ENCODE results near the gene ACVR1.

ACVR1 gene

GRCh38 chr2:157792335-157793052 lies 83.6 kb downstream of the ACVR1 start:
- DNase-seq (ENCODE audit: low read depth in 2 of 2) = peak in 1 of 2 experiments; percentile 30

GRCh38 chr2:157790780-157791179 lies 85.3 kb downstream of the ACVR1 start:
- no peak for DNase-seq (ENCODE audit: low read depth in 2 of 2)

- DNase-seq (ENCODE audit: low read depth in 2 of 2) = no peak
Measured at GRCh38 chr2:157789933-157790511, 86.1 kb downstream of the ACVR1 start.

GRCh38 chr2:157789256-157789655 lies 86.9 kb downstream of the ACVR1 start:
- no peak for DNase-seq (ENCODE audit: low read depth in 2 of 2)

GRCh38 chr2:157788201-157788600 lies 87.9 kb downstream of the ACVR1 start:
- no peak for DNase-seq (ENCODE audit: low read depth in 2 of 2)

- DNase-seq (ENCODE audit: low read depth in 2 of 2) = no peak
Measured at GRCh38 chr2:157787364-157787938, 88.7 kb downstream of the ACVR1 start.

- no peak for DNase-seq (ENCODE audit: low read depth in 2 of 2)
Measured at GRCh38 chr2:157786663-157787363, 89.3 kb downstream of the ACVR1 start.

- DNase-seq (ENCODE audit: low read depth in 2 of 2) = no peak
Measured at GRCh38 chr2:157785866-157786662, 90.1 kb downstream of the ACVR1 start.

GRCh38 chr2:157785200-157785599 lies 90.9 kb downstream of the ACVR1 start:
- peak in 1 of 2 experiments; percentile 18 for DNase-seq (ENCODE audit: low read depth in 2 of 2)

GRCh38 chr2:157784823-157785175 lies 91.3 kb downstream of the ACVR1 start:
- DNase-seq (ENCODE audit: low read depth in 2 of 2) = no peak

GRCh38 chr2:157784169-157784822 lies 91.8 kb downstream of the ACVR1 start:
- no peak for DNase-seq (ENCODE audit: low read depth in 2 of 2)

GRCh38 chr2:157783245-157783644 lies 92.9 kb downstream of the ACVR1 start:
- no peak for DNase-seq (ENCODE audit: low read depth in 2 of 2)

- no peak for DNase-seq (ENCODE audit: low read depth in 2 of 2)
Measured at GRCh38 chr2:157782057-157782845, 93.9 kb downstream of the ACVR1 start.

- DNase-seq (ENCODE audit: low read depth in 2 of 2) = no peak
Measured at GRCh38 chr2:157780211-157780610, 95.9 kb downstream of the ACVR1 start.

GRCh38 chr2:157779794-157780193 lies 96.3 kb downstream of the ACVR1 start:
- DNase-seq (ENCODE audit: low read depth in 2 of 2) = no peak

GRCh38 chr2:157777427-157777826 lies 98.7 kb downstream of the ACVR1 start:
- DNase-seq (ENCODE audit: low read depth in 2 of 2) = peak in 1 of 2 experiments; percentile 34

GRCh38 chr2:157771234-157771633 lies 104.9 kb downstream of the ACVR1 start:
- no peak for DNase-seq (ENCODE audit: low read depth in 2 of 2)

- peak; percentile 60 to 63 for DNase-seq (ENCODE audit: low read depth in 2 of 2)
Measured at GRCh38 chr2:157769856-157770255, 106.3 kb downstream of the ACVR1 start.

- no peak for DNase-seq (ENCODE audit: low read depth in 2 of 2)
Measured at GRCh38 chr2:157764386-157764785, 111.7 kb downstream of the ACVR1 start.

GRCh38 chr2:157761520-157761919 lies 114.6 kb downstream of the ACVR1 start:
- DNase-seq (ENCODE audit: low read depth in 2 of 2) = peak in 1 of 2 experiments; percentile 32

Data from fibroblast of skin of left quadriceps (primary cell).